Measurements from ENCODE around the gene XPNPEP2. TPM values are rescaled to one million over a fixed set of nuclear protein-coding genes. Genes with fewer than 3 reads are reported as not detected.

XPNPEP2 gene
- total and polyA plus RNA-seq, 9 of the 15 experiments (the other 6 are each of a cell fraction or from before 2014, with no cell fraction given) = 0.03 to 0.19 (median 0.09) TPM; not detected in 5

- TF ChIP-seq CTCF (IDR thresholded peaks at IDR 0.05 in 2 of 3, conservative IDR thresholded peaks at IDR 0.05 in 1 of 3; ENCODE audit: insufficient read depth in 2 of 3, low read depth in 1 of 3, low read length in 3 of 3) (peak in 1 of 3 experiments; percentile 7; a peak in 1 of 6 replicates), TFAP4 (CRISPR knock-in tag; IDR thresholded peaks at IDR 0.05; ENCODE audit: borderline replicate concordance) (0 out of 2 replicates have a peak, but pooled peaks have one; percentile 41), PHB (CRISPR knock-in tag; IDR thresholded peaks at IDR 0.05) (no peak)
- Histone ChIP-seq H3K9me3 (replicated peaks; ENCODE audit: control insufficient read depth, insufficient read depth, low read depth, low read length) (no peaks in the 10 kb centered on the region), H3K4me3 (no peak overlapping the region), H3K79me2 (ENCODE audit: control insufficient read depth, insufficient read depth, low read length) (no peaks in the 10 kb centered on the region), H3K27me3 (ENCODE audit: control insufficient read depth in 2 of 2, insufficient read depth in 2 of 2, low read length in 2 of 2) (no peaks in the 10 kb centered on the region), H2AFZ (ENCODE audit: low read depth, low read length) (no peak overlapping the region), H3K27ac (ENCODE audit: extremely low read depth, low read depth, low read length) (no peak overlapping the region), H4K20me1 (replicated peaks; ENCODE audit: control insufficient read depth, insufficient read depth, low read length) (no peaks in the 10 kb centered on the region), H3K36me3 (ENCODE audit: control insufficient read depth, insufficient read depth, low read length) (no peaks in the 10 kb centered on the region), H3K4me1 (replicated peaks in 1 of 2; ENCODE audit: control insufficient read depth in 2 of 2, insufficient read depth in 2 of 2, low read length in 2 of 2) (peaks cover 13 to 20% of the 10 kb centered on the region in 2 experiments), H3K9ac (ENCODE audit: insufficient read depth in 1 of 2, low read depth in 2 of 2, low read length in 2 of 2) (no peak overlapping the region), H3K9me1 (ENCODE audit: control insufficient read depth, insufficient read depth, low read length) (no peaks in the 10 kb centered on the region), H3K4me2 (ENCODE audit: insufficient read depth, low read length) (no peak overlapping the region)
- POLR2A ChIA-PET = interaction anchor here (1.2 kb wide), 1 partner anchor 16 kb away, joined by 3 read pairs; no protein-coding TSS in a partner anchor
- intact Hi-C loops (cut with micrococcal nuclease) = no loop called here
- DNase-seq (ENCODE audit: extremely low read depth in 1 of 4, low spot score in 3 of 4) (no peak), ATAC-seq (peak; percentile 59), FAIRE-seq (no peak)
- CTCF ChIA-PET (ENCODE audit: low intra/inter-chr PET ratio) = no interaction called here
- no TSS peak for BruUV-seq (replicated peaks)
- in situ Hi-C loops (cut with MboI) = no loop called here
- WGBS (ENCODE audit: insufficient coverage, low coverage, missing lambda C conversion rate) = 46% methylated on average over 3 of the region's 3 CpGs
Measured at GRCh38 chrX:129790146-129790545, 51.4 kb downstream of the XPNPEP2 start.

Data from K562 (cell line).